Measurements from ENCODE around the gene PEAR1.

The PEAR1 gene

DNA sequence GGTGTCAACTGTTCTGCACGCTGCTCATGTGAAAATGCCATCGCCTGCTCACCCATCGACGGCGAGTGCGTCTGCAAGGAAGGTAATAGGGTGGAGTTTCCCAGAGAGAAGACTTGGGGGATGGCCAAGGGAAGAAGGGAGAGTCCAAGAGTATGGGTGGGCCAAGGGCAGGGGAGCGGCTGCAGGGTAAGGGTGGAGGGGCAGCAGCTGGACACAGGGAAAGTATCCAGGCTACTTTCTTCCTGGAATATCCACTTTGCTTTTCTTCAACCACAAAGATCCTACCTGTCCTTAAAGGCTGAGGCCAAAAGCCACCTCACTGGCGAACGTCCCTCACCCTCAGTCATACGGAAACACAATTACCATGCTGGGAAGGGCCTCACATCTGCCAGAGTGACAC, 15.4 kb downstream of the PEAR1 start:
- no peak for DNase-seq

DNA sequence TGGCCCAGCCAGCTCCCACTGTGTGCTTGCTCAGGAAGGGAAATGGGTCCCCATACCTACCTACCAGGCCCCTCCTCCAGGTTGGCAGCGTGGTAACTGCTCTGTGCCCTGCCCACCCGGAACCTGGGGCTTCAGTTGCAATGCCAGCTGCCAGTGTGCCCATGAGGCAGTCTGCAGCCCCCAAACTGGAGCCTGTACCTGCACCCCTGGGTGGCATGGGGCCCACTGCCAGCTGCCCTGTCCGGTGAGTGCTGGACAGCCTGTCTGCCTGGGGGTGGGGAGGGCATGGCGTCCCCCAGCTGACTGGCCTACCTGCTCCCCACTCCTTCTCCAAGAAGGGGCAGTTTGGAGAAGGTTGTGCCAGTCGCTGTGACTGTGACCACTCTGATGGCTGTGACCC, 16.2 kb downstream of the PEAR1 start:
- no peaks in the 10 kb centered on the region for H3K36me3 ChIP-seq
- H3K9me3 ChIP-seq (ENCODE audit: severe bottlenecking) = no peaks in the 10 kb centered on the region
- no peak for DNase-seq
- H3K27ac ChIP-seq = no peak overlapping the region
- TF ChIP-seq, protein P1, sequence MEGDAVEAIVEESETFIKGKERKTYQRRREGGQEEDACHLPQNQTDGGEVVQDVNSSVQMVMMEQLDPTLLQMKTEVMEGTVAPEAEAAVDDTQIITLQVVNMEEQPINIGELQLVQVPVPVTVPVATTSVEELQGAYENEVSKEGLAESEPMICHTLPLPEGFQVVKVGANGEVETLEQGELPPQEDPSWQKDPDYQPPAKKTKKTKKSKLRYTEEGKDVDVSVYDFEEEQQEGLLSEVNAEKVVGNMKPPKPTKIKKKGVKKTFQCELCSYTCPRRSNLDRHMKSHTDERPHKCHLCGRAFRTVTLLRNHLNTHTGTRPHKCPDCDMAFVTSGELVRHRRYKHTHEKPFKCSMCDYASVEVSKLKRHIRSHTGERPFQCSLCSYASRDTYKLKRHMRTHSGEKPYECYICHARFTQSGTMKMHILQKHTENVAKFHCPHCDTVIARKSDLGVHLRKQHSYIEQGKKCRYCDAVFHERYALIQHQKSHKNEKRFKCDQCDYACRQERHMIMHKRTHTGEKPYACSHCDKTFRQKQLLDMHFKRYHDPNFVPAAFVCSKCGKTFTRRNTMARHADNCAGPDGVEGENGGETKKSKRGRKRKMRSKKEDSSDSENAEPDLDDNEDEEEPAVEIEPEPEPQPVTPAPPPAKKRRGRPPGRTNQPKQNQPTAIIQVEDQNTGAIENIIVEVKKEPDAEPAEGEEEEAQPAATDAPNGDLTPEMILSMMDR (IDR thresholded peaks at IDR 0.05; ENCODE audit: low read depth, low read length) = no peak
- no peak overlapping the region for H3K4me3 ChIP-seq (ENCODE audit: low read depth, low read length)
- no peaks in the 10 kb centered on the region for H3K27me3 ChIP-seq (ENCODE audit: insufficient read depth, low read depth, severe bottlenecking)

More for the DNA sequence above, 15.4 kb downstream of the PEAR1 start:
- H3K9me3 ChIP-seq (ENCODE audit: severe bottlenecking) = no peaks in the 10 kb centered on the region
- H3K27me3 ChIP-seq (ENCODE audit: insufficient read depth, low read depth, severe bottlenecking) = no peaks in the 10 kb centered on the region
- H3K27ac ChIP-seq = no peak overlapping the region
- H3K36me3 ChIP-seq = no peaks in the 10 kb centered on the region
- no peak overlapping the region for H3K4me3 ChIP-seq (ENCODE audit: low read depth, low read length)
- TF ChIP-seq, protein P1 (IDR thresholded peaks at IDR 0.05; ENCODE audit: low read depth, low read length) = no peak

DNA sequence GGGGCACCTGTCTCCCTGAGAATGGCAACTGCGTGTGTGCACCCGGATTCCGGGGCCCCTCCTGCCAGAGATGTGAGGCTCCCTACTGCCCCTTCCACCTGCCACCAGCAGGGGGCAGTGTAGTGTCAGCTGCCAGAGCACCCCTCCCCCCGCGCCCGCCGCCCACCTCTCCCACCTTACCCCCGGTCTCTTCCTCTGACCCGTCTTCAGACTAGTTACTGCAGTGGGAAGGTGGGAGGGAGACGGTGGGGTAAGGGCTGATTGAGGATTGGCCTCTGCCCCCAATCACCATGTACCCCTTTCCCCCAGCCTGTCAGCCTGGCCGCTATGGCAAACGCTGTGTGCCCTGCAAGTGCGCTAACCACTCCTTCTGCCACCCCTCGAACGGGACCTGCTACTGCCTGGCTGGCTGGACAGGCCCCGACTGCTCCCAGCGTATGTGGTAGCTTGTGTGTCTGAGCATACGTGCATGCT, 16.8 kb downstream of the PEAR1 start:
- Histone ChIP-seq H3K36me3 (no peaks in the 10 kb centered on the region), H3K27ac (no peak overlapping the region), H3K4me3 (ENCODE audit: low read depth, low read length) (peak overlapping the region; percentile 29), H3K27me3 (ENCODE audit: insufficient read depth, low read depth, severe bottlenecking) (no peaks in the 10 kb centered on the region), H3K9me3 (ENCODE audit: severe bottlenecking) (no peaks in the 10 kb centered on the region)
- DNase-seq = peak; percentile 82
- TF ChIP-seq, protein P1 (IDR thresholded peaks at IDR 0.05; ENCODE audit: low read depth, low read length) = peak; percentile 98

DNA sequence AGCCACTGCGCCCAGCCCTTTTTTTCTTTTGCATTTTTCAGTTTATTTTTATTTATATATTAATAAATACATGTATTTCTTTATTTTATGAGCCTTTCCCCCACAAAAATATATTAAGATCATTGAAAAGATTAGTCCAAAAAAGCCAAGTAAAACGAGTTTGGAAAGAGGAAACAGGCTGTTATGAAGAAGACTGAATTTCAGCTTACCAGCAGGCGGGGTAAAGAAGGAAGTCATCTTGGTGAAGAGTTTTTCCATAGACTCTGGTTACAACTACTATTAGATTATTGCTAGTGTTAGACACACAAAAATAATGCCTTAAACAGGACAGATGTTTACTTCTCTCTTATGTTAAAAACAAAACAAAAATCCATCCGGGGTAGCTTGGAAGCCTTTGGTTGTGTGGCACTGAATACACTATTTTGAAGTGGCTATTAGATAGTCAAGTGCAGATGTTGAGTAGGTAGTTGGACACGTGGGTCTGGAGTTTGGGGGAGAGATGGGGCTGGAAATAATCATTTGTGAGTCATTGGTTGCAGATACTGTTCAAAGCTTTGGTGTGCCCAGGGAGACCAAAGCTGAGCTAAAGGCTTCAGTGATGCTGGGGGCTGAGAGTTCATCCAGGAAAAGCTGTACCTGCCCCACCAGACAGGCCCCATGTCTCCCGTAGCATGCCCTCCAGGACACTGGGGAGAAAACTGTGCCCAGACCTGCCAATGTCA, 18.2 kb downstream of the PEAR1 start:
- no peak overlapping the region for H3K27ac ChIP-seq
- H3K36me3 ChIP-seq = no peaks in the 10 kb centered on the region
- TF ChIP-seq, protein P1 (IDR thresholded peaks at IDR 0.05; ENCODE audit: low read depth, low read length) = no peak
- no peak for DNase-seq
- peaks cover 4% of the 10 kb centered on the region for H3K9me3 ChIP-seq (ENCODE audit: severe bottlenecking)
- no peaks in the 10 kb centered on the region for H3K27me3 ChIP-seq (ENCODE audit: insufficient read depth, low read depth, severe bottlenecking)
- H3K4me3 ChIP-seq (ENCODE audit: low read depth, low read length) = no peak overlapping the region

DNA sequence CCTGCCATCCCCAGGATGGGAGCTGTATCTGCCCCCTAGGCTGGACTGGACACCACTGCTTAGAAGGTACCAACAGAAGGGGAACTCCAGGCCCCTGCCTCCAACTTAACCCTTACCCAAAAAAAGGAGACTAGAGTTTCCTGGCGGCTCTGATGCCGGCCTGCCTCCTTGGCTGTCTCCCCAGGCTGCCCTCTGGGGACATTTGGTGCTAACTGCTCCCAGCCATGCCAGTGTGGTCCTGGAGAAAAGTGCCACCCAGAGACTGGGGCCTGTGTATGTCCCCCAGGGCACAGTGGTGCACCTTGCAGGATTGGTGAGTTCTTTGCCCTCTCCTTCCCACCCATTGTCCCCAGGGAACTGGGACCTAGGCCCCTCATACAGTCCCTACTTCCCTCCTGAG, 18.8 kb downstream of the PEAR1 start:
- Histone ChIP-seq H3K36me3 (no peaks in the 10 kb centered on the region), H3K27ac (no peak overlapping the region), H3K9me3 (ENCODE audit: severe bottlenecking) (peaks cover 4% of the 10 kb centered on the region), H3K4me3 (ENCODE audit: low read depth, low read length) (no peak overlapping the region), H3K27me3 (ENCODE audit: insufficient read depth, low read depth, severe bottlenecking) (no peaks in the 10 kb centered on the region)
- TF ChIP-seq, protein P1 (IDR thresholded peaks at IDR 0.05; ENCODE audit: low read depth, low read length) = no peak
- DNase-seq = no peak
